Nucleus accumbens (tissue), 56 donors: ENCODE data around the gene TUSC1.
"Not testable (repeated sequence)": the region's sequence is repeated elsewhere in the genome, so short reads cannot be mapped to it uniquely, and the experiment has no call there.

Experiments used
- DNase-seq, 56 donors: peaks; one replicate each; lab custom pipeline; 2025; lab: John Stamatoyannopoulos, UW

TUSC1 gene

DNA sequence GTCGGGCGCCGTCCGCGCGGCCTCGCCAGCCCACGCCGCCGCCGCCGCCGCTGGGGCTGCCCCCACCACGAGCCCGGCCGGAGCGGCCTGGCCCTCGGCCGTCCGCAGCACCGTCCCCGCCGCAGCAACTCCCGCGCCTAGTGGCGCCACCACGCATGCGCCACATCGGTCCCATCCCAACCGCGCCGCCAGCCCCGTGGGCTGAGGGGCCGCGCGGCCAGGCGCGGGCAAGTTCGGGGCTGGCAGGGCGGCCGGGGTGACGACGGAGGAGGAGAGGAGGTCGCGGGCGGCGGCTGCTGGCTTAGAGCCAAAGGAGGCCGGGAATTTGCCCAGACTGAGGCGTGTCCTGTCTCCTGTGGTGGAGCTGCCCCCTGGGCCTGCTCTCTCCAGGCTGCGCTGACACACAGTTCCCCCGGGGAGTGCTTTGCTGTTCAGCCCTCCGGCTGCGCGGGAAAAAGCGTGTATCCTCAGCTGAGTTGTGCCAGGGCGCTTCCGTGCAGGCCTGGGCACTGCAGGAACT lies at the start of gene TUSC1:
Gene TUSC1 (minus strand): TSS at position 298 of the 520 bp plus-strand sequence. CDS start 132 bp downstream, at position 166.
- DNase-seq = peak; percentile 25 to 93 (median 78)

DNA sequence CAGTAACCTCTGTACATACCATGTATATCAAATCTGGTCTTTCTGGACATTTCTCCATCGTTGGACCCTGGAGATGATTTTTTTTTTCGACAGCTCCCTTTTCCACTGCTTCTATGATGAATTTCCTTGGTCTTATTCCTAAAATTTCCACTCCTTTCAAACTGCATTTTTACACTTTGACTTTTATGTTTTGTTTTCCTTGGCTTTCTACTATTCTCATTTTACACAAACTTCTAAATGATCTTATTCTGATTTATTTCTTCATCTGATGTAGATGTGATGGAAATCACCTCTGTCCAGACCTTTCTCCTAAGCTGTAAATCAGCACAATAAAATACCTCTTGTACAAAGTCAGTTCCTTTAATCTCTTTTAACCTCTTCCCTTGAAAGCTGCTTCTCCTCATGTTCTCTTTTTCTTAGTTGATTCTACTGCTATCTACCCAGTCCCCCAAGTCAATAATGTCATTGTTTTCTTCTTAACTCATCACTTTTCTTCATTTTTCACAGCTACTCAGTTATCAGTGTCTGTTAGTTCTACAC lies 48.7 kb upstream of the TUSC1 start:
- DNase-seq = no peak

GRCh38 chr9:25724424-25724823 lies 46.2 kb upstream of the TUSC1 start:
- DNase-seq = no peak

- peak in 11 of 56 donors; percentile 1 to 19 (median 4) for DNase-seq
Observed at GRCh38 chr9:25716220-25716872, 38.1 kb upstream of the TUSC1 start.

DNA sequence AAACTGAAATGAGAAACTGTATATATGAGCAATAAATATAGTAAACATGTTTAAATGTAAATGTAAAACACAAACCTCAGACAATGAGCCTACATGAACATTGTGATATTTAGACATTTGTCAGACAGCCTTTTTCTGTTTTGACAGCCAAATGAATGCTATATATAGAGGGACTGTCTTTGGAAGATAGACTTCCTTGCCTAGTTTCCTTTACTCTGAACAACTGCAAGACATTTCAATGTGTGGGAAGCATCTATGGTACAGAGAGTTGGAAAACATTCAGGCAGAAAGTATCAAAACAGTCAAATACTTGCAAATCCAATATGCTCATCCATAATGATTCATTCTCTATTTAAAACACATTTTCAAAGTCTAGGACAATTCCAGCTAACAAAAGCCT lies 31.7 kb upstream of the TUSC1 start:
- no peak for DNase-seq

DNA sequence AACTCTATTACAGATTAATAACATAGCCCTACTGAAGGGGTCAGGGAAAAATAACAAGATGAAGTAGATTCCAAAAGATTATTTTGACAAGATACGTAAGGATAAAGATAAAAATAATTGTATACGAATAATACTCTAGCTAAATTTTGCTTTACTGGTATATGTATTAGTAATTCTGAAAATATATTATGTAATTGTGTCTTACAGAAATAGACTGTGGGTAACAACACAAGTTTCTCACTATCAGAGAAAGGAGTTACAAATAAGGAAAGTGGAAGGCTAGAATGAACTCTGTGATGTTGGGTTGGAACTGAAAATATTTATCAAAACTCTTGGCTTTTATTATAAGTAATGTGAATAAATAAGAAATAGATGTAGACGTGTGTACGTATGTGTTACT lies 26.6 kb upstream of the TUSC1 start:
- DNase-seq = no peak

- no peak for DNase-seq
Observed at GRCh38 chr9:25703701-25704357, 25.6 kb upstream of the TUSC1 start.

DNA sequence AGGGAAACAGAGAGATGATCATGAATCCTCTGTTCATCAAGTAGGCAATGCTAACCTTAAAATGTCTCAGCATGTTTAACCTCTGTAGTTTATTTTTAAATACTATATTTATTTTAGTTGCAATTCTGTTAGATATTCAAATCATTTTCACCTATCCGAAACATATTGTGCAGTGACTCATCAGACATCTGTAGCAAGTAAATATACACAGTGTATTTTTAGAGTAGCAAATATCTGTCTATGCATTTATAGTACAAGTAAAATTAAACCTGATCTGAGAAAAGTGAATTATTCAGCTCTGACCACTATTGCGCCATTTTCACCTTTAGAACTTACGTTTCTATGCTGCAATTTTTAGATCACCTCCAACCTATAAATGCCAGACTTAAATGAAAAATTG lies 24.3 kb upstream of the TUSC1 start:
- no peak for DNase-seq

- DNase-seq = not testable (repeated sequence)
Observed at GRCh38 chr9:25700899-25701298, 22.7 kb upstream of the TUSC1 start.

DNA sequence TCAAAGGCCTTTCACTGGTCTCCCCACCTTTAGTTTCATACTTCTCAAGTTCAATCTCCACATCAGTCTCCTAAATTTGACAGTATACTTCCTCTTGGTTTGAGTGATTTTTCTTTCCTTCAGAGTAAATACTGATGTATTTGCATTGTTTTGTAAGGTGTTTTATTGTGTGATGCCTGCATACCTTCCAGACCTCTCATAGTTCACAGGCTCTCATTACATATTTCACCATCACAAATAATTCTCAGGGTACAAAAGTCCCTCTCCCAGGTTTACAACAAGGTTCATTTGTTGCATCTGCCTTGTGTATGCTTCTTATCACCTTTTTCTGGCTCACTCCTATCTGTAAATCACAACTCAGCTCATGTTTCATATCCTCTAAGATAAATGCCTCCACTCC lies 22.2 kb upstream of the TUSC1 start:
- no peak for DNase-seq

DNA sequence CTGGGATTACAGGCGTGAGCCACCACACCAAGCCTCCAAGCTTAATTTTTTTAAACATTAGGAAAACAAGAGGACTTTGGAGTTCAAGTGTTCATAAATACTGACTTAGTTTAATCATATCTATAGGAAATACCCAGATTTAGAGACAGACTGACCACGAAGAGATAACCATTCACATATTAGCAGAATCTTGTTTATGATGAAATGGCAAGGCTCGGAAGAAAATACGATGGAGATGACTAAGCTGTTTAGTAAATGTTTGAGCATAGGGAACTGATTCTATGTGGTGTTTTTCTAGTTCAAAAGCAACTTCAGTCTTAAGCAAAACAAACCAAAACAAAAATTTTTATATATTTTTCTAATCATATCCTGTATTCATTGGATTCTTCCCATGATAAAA lies 13.5 kb upstream of the TUSC1 start:
- no peak for DNase-seq

DNA sequence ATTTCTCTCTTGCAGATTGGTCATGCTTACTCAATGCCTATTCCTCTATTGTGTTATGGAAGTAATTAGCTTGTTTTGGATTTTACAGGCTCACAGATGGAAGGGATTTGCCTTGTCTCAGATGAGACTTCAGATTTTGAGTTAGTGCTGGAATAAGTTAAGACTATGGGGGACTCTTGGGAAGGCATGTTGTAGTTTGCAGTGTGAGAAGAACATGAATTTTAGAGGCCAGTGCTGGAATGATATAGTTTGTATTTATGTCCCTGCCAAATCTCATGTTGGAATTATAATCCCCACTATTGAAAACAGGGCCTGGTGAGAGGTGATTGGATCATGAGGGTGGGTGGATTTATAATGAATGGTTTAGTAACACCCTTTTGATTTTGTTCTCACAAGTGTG lies 6.1 kb upstream of the TUSC1 start:
- DNase-seq = no peak

DNA sequence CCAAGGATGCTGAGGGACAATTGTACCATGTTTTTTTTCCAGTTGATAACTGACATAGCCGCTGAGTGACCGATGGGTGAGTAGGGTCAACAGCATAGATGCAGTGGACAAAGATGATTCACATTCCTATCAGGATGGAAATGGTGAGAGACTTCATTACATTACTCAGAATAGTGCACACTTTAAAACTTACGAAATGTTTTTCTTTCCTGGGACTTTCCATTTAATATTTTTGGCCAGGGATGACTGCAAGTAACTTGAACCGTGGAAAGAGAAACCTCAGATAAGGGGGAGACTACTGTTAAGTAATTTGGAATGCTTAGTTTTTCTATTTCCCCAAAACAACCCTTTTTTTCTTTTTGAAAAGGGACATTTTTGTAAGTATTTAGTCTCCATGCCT lies 3.0 kb upstream of the TUSC1 start:
- no peak for DNase-seq

GRCh38 chr9:25678846-25679360 lies 659 bp upstream of the TUSC1 start:
- no peak for DNase-seq

DNA sequence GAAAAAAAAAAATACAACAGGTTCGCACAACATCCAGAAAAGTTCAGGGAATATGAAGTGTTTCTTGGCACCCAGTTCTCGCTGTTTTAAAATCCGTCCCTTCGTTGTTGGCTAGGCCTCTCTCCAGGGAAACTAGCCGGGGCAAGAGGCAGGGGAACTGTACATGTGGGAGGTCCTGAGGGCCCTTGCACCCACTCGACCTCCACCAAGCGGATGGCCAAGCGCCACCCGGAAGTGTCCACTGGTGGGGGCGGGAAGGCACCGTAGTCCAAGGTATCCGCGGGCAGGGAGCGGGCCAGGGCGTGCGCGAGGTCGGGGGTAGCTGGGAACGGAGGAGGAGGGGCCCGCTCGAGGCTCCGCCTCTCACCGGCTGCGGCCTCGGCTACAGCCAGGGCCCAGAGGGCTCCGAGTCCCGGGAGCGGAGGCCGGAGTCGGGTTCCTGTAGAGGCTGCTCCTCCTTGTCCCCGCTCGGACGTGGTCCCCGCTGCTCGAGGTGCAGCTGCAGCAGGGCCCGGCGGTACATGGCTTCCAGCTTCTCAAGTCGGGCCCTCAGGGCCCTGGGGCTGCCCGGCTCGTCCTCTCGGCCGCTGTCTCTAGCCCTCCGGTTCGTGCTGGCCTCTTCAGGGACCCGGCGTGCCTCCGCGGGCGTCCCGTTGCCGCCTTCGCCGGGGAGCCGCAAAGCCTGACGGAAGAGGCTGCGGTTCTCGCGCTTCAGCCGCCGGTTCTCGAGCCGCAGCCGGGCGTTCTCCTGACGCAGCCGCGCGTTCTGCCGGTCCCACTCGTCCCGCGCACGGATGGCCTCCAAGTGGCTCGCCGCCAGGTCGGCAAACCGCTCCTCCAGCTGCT lies 720 bp downstream of the TUSC1 start:
- DNase-seq = peak in 54 of 56 donors; percentile 19 to 89 (median 70)

- DNase-seq = not testable (repeated sequence)
Observed at GRCh38 chr9:25675858-25676257, 2.4 kb downstream of the TUSC1 start.

- no peak for DNase-seq
Observed at GRCh38 chr9:25658571-25658970, 19.7 kb downstream of the TUSC1 start.

- DNase-seq = no peak
Observed at GRCh38 chr9:25654417-25654816, 23.8 kb downstream of the TUSC1 start.

DNA sequence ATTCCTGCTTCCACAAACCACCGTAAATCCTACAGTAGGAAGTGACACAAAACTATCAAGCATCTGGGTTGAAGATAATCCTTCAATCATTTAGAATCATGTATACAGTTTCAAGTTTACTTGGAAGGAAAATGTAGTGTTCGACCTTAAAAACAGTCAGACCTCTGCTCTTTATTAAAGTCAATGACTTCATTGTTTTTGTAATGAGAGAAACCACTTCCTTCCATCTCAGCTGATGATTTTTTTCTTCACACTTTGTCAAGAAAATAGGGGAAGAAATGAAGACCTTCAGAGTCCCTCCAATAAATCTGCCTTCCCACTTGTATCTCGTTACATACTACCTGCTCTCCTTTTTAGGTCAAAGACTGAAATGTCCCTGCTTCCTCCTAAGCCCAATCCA lies 30.1 kb downstream of the TUSC1 start:
- DNase-seq = no peak

DNA sequence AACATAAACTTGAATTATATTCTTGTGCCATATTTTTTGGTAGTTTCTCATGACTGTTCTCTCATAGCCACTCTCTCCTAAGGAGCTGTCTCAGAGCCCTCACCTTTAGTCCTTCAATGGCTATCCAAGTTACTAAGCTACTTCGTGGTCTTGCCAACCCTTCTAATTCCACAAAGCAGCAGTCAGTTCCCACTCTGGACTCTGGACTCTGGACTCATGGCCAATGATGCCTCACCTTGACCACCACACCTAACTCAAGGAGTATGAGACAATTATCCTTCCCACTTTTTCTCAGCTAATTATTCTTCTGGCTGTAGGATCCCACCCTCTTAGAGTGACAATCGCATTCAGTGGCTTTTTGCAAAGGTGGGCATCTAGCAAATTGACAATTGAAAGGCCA lies 42.2 kb downstream of the TUSC1 start:
- no peak for DNase-seq

GRCh38 chr9:25629231-25629630 lies 49.0 kb downstream of the TUSC1 start:
- no peak for DNase-seq
